ENCODE measurements around the gene NRG4.
"Not testable (repeated sequence)": the region's sequence is repeated elsewhere in the genome, so short reads cannot be mapped to it uniquely, and the experiment has no call there.

NRG4 gene

DNA sequence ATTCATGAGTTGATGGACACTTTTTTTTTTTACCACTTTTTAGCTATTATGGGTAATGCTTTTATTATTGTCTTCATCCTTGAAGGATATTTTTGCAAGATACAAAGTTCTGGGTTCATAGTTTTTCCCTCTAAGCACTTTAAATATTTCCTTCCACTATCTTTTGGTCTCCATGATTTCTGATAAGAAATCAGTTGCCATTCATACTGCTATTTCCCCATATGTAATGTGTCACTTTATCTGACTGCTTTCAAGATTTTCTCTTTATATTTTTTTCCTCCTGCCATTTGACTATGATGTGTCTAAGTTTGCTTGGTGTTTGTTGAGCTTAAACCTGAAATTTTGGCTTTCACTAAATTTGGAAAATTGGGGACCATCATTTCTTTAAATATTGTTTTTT lies 19.3 kb downstream of the NRG4 start:
- no peak for DNase-seq

DNA sequence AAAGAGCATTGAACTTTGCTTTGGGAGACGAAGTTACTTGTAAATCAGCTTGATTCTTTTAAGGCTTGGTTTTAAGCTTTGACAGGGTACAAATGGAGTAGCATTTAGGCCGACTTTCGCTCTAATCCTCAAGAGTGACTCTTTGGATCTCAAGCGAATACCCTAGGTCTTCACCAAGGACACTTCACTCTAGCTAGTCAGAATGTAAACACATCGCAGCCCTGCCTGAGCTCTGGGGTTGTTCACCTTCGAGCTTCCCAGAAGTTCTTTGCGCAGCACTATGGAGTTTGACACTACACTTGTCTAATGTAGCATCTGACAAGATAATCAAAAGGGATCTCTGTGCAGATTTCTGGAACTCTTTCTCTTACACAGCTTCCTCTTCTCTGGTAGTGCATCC lies 22.3 kb downstream of the NRG4 start:
- no peak for DNase-seq

DNA sequence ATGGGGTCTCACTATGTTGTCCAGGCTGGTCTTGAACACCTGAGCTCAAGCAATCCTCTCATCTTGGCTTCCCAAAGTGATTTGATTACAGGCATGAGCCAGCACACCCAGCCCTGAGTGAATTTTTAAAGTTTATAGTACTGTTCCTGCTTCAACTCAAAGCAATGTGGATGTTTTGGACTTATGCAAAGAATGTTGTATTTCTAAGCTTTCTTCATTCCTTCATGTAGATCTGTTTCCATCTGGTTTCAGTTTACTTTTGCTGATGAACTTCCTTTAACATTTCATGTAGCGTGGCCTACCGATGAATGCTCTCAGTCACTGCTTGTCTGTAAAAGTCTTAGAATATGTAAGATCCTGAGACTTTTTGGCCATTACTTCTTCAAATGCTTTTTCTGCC lies 23.2 kb downstream of the NRG4 start:
- DNase-seq, result no peak

DNA sequence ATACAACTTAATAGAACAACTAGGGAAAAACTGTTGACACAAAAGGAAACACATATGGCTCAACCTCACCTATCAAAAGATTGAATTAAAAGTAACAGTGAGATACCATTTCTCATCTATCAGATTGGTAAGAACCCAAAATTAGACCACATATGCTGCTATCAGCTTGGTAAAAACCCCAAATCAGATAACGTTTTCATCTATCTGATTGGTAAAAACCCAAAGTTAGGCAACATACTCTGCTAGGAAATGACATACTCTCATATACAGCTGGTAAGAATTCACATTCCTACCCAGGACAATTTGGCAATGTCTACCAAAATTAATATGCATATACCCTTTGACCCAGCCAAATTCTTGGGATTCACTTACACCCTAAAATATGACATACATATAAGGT lies 26.3 kb downstream of the NRG4 start:
- DNase-seq, result no peak

DNA sequence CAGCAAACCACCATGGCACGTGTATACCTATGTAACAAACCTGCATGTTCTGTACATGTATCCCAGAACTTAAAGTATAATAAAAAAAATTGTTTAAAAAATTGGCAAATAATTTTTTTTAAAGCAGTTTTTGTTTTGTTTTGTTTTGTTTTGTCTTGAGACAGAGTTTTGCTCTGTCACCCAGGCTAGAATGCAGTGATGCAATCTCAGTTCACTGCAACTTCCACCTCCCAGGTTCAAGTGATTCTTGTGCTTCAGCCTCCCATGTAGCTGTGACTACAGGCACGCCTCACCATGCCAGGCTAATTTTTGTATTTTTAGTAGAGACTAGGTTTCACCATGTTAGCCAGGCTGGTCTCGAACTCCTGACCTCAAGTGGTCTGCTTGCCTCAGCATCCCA lies 27.5 kb downstream of the NRG4 start:
- DNase-seq, result not testable (repeated sequence)

DNA sequence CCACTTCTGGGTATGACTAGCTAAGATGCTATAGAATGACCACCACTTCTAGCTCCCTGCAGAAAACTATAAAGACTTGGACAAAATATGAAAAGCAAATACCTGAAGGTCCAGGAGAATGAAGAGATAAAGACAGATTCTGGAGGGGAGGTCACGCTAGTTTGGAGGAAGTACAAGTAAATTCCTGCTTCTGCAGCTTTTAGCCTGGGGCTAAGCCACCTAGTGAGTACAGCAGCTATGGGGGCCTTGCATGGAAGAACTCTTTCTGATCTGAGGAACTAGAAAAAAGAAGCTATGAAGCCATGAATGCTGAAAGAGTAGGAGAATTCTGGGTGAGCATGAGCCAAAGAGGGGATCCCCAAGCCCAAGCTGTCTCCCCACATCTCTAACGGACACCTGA lies 29.8 kb downstream of the NRG4 start:
- no peak for DNase-seq

DNA sequence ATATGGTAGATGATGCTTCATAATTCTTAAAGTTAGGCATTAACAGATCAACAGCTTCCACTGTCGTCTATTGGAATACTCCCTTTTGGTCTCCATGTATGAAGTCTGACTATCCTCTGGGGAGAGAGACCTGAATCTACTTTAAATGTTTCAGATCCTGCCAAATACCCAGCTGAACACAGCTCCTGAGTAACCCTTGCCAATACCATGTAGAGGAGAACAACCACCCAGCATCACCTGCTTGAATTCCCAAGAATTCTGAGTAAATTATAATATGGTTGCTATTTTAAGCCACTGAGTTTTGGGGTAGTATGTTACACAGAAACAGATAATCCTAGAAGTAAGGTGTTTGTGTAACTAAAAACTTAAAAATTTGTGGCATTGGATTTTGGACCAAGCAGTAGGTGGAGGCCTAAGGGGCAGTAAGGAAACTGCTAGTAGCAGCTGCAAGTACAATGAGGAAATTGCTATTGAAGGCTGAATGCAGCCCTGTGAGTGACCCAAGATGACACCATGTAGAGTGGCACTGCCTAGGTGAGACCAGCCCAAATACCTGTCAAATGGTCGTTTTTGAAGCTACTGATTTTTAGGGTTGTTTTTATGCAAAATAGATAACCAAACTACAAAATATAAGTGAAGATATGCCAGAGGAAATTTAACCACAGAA lies 30.9 kb downstream of the NRG4 start:
- DNase-seq, result no peak

DNA sequence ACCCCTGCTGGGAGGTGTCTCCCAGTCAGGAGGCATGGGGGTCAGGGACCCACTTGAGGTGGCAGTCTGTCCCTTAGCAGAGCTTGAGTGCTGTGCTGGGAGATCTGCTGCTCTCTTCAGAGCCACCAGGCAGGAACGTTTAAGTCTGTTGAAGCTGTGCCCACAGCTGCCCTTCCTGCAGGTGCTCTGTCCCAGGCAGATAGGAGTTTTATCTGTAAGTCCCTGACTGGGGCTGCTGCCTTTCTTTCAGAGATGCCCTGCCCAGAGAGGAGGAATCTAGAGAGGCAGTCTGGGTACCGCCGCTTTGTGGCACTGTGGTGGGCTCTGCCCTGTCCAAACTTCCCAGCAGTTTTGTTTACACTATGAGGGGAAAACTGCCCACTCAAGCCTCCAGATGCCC lies 35.5 kb downstream of the NRG4 start:
- not testable (repeated sequence) for DNase-seq

DNA sequence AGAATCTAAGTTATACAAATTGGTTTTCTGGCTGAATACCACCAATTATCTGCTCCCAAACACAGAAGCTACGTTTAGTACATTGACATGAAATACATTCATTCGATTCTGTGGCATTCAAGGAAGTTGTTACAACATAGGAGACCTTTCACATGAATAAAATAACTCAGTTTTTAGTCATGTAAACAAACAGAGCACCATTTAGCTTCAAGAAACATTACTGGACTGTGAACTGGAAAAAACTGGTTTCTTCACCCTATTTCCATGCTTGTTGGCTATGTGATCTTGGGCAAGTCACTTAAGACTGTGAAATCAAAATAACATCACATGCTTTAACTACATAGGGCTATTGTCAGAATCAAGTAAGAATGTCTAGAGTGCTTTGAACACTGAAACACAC lies 46.2 kb downstream of the NRG4 start:
- DNase-seq, result no peak

DNA sequence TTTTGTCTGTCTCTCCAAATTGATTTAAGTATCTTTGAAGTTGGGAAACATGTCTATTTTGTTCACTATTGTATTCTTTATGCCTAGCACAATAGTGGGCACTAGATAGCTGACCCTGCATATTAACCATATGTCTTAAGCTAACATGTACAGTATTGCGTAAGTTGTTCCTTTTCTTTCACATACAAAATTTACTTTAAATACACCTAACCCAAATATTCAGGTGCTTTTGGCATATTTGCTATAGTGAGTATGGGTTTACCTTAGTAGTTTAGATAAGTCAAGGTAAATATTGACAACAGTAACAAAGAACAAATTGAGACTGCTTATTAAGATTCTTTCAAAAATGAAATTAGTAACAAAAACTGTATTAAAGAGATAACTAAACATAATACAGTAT lies 50.9 kb downstream of the NRG4 start:
- no peak for DNase-seq

DNA sequence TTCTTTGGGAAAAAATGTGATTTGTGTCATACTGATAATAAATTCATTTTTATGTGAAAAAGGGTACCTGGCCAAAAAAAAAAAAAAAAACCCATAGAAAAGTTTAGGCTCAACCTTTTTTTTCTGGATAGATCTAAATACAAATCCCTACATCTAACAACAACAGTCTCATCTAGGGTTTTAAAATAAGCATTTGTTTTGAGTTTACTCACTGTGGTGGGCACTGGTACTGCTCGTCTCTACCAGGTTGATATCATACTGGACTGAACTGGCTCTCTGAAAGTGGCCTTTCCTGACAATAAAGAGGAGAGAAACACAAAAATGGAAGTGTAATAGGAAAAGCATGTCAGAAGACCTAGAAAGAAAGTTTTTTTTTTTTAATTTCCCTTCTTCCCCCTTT lies 56.5 kb downstream of the NRG4 start:
- no peak for DNase-seq

DNA sequence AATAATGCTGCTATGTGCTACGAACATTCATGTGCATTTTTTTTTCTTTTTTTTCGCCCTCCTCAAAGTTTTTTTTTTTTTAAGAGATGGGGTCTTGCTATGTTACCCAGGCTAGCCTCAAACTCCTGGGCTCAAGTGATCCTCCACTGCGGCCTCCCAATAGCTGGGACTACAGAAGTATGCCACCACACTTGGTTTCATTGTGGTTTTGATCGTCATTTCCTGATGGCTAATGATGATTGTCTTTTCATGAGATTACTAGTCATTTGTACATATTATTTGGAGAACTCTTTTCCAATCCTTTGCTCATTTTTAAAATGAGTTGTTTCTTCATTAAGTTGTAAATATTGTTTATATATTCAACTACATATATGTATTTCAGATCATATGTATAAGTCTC lies 59.7 kb downstream of the NRG4 start:
- DNase-seq, result no peak

DNA sequence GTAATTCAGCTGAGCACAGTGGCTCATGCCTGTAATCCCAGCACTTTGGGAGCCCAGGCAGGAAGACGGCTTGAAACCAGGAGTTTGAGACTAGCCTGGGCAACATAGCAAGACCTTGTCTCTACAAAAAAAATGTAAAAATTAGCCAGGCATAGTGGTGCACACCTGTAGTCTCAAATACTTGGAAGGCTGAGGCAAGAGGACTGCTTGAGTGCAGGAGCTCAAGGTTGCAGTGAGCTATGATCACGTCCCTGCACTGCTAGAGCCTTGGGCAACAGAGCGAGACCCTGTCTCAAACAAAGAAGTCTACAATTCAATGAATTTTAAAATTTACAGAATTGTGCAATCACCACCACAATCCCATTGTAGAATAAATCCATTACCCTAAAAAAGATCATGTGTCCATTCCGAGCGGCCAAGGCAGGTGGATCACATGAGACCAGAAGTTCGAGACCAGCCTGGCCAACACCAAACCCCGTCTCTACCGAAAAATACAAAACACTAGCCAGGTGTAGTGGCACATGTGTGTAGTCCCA lies 63.4 kb downstream of the NRG4 start:
- no peak for DNase-seq

DNA sequence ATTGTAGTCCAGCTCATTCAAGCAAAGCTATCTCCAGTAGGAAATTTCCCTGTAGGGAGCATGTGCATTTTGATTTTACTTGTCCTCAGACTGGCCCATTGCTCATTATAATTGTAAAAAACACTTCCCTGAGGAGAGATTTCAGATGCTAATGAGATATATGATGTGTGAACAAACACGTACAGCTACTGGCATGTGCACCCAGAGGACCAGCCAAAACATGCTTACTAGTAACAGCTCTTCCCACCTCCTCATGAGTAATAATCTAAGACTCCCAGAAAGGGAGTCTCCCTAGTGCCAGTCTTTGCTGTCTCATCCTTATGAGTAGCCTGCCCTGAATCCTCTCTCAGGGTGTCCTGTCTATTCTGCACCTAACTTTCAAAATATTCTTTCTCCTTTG lies 65.1 kb downstream of the NRG4 start:
- no peak for DNase-seq

DNA sequence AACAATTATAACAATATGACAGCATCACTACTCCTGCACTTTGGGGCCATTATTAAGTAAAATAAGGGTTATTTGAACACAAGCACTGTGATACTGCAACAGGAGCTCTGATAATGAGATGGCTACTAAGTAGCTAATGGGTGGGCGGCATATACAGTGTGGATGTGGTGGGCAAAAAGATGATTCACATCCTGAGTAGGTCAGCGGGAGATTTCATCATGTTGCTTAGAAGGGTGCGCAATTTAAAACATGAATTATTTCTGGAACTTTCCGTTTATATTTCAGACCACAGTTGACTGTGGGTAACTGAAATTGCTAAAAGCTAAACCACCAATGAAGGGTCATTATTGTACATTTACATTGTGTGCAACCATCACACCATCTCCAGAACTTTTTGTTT lies 66.3 kb downstream of the NRG4 start:
- DNase-seq, result no peak

DNA sequence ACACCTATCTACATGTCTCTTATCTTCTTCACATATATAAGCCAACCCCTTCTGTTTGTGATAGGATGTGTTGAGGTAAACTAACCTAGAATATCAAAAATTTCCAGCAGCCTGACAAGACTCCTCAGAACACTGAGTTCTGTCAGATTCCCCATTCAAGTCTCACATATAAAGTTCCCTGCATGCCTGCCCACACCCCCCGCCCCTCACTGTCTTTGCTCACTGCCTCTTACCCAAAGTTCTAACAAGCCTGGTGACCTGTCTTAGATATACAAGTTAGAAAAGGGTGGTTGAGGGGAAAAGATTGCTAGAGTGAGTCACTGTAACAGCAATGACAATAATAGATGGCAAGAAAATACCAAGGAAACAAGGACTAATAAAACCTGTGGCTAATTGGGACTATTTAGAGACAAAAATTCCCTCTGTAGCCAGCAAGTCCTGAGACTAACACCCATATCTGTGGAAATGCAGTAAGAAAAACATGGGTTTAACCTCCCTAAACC lies 68.5 kb downstream of the NRG4 start:
- DNase-seq, result no peak

DNA sequence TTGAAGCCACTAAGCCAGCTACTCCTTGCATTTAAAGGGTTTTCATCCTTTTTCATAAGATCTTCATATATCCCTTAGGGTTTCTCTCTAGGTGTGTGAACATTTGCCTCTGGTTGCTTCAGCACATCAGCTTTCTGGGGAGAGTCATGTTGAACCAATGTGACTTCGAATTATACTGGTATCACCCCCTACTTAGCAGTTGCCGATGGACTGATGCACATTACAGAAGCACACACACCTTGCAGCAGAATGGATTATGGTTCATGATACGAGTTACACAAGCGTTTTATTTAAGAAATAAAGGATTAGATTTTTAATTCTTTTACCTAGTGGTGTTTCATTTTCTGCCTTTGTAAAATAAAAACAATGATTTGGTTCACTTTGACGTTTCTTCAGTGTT lies 69.0 kb downstream of the NRG4 start:
- DNase-seq, result no peak

DNA sequence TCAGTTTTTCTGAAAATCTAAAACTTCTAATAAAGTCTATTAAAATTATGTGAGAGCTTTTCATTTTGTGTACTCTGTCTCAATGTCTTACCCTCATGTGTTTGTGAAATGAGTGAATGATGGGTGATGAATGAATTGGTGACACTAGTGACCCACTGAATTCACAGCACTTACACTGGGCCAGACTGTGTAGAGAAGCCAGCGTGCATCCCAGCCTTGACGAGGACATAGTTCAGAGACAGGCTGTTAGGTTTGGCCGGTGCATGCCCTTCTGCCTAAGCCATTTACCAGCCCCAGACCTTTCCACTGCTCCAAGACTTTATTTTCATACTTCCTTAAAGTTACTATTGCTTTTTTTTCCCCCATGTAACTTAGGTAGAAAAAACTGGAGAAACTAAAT lies 69.8 kb downstream of the NRG4 start:
- DNase-seq, result no peak

DNA sequence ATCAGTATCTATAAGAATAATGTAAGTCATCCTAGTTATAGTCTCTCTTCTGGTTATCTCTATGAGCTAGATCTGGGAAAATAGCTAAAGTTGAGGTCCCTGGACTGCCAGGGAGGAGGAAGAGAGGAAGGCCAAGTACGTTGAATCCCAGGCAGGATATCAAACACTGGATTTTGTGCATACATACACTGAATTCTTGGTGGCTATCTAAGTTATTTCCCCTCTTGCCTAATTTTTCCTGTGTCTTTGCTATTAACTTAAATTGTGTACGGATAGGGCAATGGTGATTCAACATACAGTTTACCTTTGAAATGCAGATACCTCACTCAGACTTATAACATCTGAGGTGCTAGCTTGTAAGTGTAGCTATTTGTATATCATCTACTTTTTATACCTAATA lies 81.4 kb downstream of the NRG4 start:
- DNase-seq, result no peak

DNA sequence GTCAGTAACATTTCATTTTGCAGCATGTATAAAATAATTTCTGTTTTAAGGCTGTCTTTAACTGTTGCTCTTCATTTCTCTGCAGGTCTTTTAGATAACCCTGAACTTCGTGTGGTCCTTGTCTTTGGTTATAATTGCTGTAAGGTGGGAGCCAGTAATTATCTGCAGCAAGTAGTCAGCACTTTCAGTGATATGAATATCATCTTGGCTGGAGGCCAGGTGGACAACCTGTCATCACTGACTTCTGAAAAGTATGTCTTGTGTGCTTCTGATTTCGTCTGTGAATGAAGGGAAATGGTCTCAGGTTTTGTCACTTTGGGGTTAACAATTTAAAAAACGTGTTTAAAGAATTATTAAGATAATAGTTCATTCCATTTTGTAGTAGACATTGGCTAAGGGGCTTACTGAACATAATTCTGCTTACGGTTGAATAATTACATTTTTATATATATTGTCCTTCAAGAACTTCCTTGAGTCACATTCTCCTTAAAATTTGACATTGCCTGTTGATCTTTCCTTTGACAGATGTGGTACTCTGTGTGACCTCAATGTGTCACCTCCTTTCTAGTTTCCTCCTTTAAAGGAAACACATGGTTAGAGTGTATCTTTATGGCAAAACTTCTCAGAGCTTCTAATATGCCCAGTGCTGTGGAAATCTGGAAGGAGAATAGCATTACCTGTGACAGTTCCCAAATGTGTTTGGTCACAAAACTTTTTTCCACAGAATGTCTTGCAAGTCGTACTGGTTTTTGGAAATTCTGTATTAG lies 82.2 kb downstream of the NRG4 start:
- DNase-seq, result no peak

DNA sequence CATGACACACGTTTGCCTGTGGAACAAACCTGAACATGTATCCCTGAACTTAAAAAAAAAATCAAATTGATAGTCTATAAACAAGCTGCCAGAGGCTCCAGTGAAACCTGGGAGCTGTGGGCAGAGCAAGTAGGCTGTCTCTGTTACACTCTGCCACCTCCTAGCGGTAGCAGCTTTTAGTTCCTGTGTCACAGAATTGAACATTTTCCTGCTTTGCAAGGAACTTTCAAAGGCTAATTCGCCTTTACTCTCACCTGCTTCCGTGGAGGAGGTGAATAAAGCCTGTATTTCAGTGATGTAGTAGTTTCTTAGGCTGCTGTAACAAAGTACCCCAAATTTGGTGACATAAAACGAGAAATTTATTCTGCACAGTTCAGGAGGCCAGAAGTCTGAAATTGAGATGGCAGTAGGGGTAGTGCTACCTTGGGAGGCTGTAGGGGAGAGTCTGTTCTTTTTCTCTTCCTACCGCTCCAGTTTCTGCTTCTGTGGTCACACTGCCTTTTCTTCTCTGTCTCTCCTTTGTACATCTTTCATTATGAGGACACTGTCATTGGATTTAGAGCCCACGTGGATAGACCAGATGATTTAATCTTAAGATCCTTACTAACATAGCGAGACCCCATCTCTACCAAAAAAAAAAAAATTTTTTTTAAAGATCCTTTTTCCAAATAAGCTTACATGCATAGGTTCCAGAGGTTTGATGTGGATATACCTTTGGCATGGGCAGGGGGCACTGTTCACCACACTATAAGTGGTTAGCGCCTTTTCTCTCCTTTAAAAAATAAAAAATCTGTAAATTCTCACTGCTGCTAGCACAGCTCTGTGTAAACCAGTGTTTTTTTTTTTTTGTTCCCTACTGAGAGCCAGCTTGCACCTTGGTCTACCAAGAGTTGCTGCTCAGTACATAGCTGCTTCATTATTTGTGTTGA lies 83.3 kb downstream of the NRG4 start:
- DNase-seq, result no peak

DNA sequence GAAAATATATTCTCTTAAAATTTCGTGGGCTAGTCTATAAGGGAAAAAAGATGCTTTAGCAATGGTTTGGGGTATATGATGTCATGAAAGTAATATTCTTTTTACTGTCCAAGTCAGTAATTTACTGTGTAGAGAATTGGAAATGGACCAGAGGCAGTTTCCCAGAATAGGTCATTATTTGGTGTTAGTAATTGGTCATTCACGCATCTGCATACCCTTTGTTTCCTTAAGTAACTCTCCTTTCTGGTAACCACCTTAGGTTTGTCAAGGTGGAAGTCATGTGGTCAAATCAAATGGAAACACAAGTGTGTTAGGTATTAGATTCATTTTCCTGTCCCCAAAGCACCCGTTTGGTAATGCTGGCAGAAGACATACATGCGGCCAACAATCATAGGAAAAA lies 84.6 kb downstream of the NRG4 start:
- DNase-seq, result no peak

DNA sequence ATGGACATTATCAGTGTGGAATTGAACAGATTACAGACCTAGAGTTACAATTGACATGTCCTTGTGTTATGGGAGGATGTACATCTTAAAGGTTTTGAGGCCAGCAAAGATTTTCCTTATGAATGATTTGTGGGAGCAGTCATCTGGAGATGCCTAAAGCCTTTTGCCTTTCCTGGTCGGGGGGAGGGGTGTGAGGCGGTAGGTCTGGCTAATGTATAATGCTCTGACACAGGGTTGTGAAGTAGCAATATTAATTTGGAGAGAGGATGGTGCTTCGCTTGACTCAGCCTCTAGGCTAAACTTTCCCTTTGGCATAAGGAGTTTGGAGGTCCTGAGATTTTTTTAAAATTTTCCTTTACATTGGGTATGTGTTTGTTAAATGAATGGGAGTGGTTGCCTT lies 85.3 kb downstream of the NRG4 start:
- DNase-seq, result no peak
